Activated CD4-positive, alpha-beta T cell treated with anti-CD3 and anti-CD28 coated beads, Interleukin-2, amount 50 U/mL, for 1 hour (primary cell): Measurements from ENCODE around the gene CCT5.
"Not testable (repeated sequence)": the region's sequence is repeated elsewhere in the genome, so short reads cannot be mapped to it uniquely, and the experiment has no call there.

ENCODE experiments used
- DNase-seq: peaks from one replicate; pipeline ENCODE4 v3.0.0-alpha.2; 2020

CCT5 gene

DNA sequence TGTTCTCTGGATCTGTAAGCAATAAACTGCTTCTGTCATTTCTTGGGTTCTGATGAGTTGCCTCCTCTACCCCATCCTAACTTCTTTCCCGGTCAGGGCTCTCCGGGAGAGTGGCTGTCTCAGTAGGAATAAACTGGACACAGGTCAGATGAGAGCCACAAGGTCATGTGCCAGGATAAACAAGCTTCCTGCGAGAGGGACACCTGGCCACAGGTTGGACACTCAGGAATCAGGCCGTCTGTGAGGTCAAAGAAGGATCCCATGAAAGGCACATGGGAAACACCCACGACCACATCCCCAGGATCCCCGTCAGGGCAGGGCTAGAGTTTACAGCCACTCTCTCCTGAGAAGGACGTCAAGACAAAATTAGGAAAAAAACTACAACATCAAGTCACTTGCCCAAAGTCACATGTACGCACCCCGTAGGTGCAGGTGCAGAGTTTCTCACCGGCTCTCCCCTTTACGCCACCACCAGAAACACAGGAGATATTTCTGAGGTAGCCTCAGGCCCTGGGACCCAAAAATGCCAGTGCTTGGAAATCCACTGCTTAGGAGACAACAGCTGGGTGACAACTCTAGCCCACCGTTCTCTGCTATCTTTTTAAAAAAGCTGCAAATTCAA lies 28.7 kb downstream of the CCT5 start:
- DNase-seq = no peak

DNA sequence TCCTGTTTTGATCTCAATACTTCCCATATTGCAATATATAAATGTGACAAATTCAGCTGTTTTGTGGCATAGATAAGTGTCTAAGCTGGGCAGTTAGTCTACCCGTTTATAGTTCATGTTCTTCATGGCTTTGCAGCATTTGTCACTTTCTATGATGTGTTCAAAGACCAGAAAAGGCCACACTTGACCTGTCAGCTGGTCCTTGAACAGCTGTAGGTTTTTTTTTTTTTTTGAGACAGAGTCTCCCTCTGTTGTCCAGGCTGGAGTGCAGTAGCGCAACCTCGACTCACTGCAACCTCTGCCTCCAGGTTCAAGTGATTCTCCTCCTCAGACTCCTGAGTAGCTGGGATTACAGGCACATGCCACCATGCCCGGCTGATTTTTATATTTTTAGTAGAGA lies 29.2 kb downstream of the CCT5 start:
- DNase-seq = no peak

DNA sequence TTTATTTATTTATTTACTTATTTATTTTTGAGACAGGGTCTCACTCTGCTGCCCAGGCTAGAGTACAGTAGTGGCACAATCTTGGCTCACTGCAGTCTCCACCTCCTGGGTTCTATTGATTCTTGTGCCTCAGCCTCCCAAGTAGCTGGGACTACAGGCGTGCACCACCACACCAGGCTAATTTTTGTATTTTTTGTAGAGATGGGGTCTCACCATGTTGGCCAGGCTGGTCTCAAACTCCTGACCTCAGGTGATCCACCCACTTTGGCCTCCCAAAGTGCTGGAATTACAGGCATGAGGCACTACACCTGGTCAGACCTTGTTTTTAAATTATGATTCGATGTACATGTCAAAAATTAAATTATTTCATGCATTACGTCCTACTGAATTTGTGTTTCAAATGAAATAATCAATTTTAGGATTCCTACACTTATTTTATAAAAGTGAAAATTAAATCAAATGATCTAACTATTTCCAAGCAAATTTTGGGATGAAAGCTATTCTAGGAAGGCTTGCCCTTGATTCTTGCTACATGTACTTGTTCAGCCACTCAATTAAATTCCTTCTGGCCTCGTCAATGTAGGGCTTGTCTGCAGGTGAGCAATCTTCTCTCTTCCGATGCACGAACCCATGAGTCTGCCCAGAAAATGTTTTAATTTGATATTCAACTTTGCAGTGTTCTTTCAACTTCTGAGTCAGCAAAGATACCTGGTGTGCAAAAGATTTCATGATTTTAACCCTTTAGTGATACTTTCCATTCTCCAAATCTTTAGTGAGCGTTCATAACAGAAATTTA lies 30.0 kb downstream of the CCT5 start:
- DNase-seq = no peak

DNA sequence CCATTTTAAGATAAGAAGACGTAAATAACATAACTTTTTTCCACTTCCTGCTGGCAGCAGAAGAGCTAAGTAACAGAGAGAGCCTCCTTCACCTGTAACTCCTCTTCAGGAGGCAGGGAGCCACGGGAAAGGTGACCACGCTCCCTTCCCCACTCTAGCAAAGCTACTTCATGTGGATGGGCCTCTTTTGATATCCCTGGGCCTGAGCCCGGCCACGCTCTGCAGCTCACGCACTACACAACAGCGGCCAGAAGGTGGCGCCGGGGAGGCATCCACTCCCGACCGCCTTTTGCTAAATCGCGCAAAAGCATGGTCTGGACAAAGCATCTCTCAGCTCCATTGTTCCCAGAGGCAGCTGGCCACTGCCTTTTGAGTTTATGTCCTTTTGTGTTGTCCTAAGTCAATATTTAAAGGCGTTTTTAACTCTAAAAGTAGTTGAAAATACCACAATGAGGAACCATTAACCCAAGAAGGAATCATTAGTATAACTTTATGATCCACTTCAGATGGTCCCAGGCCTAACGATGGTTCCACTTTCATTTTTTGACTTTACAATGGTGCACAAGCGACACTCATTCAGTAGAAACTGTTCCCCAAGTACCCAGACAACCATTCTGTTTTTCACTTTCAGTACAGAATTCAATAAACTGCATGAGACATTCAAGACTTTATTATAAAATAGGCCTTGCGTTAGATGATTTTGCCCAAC lies 34.0 kb downstream of the CCT5 start:
- DNase-seq = peak; percentile 78

DNA sequence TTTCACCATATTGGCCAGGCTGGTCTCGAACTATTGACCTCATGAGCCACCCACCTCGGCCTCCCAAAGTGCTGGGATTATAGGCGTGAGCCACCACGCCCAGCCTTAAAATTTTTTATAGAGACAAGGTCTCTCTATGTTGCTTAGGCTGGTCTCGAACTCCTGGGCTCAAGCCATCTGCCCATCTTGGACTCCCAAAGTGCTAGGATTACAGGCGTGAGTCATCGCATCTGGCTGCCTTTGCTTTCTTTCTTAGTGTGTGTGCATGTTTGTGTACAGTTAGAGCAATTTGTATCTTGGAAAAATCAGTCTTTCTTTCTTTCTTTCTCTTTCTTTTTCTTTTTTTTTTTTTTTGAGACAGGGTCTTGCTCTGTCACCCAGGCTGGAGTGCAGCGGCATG lies 35.3 kb downstream of the CCT5 start:
- DNase-seq = not testable (repeated sequence)

DNA sequence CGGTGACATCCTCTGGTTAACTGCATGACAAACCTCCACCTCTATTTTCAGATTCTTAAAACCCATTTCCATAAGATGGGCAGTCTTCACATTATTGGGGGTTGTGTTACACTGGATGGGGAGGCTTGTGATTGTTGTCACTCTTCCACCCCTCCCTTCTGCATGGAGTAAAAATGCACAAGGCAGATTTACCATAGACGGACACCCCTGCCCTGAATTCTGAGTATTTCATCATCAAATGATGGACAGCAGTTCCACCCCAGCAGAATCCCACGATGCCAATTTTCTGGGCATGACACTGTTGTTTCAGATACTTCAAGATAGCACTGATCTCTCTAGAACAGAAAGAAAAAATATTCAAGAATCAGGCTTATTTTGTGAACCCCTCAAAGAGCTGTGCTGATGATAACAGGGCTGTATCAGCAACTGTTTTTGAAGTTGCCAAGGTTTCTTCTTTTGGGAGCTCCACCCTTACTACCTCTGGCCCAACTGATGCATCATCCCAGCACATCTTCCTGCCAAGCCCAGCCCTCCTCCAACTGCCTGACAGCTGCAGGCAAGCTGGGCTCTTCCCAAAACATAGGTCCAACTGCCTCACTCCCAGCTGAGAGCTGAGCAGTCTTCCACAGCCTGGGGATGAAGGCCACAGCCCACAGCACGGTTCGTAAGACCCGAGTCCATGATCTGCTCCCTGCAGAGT lies 36.2 kb downstream of the CCT5 start:
- DNase-seq = no peak

DNA sequence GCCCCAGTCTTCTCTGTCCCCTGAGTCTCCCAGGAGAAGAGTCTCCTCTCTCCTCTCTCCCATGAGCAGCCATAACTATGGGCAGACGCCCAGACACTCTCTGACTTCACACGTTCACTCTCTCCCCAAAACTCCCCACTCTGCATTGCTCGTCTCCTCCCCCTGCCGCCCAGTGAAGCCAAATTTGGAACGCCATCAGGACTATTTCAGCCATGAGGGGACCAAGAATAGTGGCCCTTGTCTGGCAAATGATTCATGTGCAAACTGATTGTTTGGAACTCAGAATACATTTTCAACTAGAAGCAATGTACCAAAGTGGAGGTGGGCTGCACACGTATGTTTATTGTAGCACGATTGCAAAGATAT lies 36.8 kb downstream of the CCT5 start:
- DNase-seq = no peak

DNA sequence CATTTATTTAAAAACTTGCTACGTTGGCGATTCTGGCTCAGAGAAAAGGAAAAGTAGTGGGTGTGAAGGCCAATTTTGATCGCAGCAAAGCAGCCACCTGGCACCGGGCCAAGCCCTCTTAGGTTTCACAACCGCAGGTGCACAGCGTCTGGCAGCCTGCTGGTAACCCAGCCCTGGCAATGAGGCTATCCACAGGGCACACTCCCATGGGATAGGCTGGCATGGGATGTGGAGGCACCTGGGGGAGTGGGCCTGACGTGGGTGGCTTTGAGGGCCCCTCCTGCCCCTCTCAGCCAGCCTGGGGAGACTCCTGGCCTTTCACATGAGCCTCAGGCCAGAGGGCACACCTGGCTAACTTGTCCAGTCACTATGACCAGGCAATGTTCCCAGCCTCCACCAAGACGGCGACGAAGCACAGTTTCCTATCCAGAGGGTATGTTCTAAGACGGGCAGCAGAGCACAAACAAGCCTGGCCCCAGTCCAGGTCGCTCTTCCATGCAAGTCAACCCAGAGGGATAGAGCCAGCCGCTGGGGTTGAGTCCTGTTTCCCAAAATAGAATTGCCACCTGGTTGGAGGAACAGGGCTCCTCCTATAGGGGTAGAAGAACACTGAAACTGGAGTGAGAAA lies 38.6 kb downstream of the CCT5 start:
- peak; percentile 35 for DNase-seq

DNA sequence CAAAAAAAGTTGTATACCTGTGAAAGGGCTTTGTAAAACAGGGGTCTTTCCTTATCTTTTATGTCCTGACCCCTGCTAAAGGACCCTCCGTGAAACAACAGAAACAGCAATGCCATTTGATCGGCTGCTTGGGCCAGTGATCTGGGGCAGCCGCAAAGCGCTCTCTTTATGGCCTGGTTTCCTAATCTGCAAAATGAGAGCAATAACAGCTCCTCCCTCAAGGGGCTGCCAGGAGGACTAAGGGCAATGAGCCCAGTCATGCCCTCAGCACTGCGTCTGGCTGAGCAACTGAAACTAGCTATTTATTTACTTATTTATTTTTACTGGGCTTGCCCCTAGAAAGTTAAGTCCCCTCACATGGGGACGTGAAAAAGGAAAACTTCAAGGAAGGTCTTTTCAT lies 39.3 kb downstream of the CCT5 start:
- DNase-seq = no peak

DNA sequence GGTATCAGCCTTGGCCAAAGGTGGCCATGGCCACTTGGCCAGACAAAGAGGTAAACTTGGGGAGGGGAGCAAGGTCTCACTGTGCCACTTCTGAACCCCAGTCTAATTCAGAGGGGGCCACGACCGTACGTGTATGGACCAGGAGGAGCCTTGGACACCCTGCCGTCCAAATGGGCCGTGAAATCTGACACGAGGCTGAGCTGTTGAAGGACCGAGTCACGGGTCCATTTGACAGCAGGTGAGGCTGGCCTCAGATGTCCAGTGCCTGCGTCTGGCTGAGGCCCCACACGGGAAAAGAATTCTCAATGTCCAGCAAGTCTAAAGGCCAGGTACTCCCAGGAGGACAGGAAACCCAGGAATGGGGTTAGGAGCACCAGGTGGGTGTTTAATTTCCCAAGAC lies 39.9 kb downstream of the CCT5 start:
- no peak for DNase-seq

DNA sequence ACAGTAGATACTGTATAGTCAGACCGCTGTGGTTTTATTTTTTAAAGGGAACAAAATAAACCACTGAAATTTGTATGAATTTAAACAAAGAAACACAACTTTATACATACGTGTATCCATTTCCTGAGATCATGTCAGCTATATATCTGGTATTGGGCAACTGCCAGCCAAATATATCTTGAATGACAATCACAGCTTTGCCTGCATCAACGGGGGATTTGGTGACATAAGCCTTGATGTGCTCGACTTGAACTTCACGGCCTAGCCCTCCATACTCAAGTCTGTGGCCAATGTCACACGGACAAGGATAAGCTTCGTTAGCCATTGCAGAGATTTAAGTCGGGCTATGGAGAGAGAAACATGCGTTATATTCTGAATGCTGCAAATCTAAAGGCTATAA lies 40.4 kb downstream of the CCT5 start:
- DNase-seq = no peak

DNA sequence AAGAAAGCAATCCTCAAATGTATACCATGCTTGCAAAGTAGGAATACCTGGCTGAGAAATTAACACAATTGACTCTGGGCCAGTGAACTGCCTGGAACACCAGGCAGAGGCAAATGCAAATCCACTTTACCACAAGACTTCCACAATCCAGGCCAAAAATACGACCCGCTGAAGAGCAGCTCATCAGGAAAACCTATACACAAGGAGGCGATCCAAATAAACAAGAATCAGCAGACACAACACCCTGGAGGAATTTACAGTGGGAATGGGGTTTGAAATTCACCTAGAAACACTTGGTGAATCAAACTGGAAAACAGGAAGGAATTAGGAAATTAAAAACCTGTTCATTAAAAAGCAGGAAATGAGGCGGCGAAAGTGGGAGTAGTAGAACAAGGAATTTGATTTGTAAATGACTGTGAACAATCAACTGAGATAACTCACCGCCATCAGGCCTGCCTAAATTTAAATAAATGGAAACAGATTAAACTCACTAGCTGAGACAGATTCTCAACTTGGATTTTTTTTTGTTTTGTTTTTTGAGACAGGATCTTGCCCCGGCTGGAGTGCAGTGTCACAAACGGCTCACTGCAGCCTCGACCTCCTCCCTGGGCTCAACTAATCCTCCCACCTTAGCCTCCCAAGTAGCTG lies 41.7 kb downstream of the CCT5 start:
- no peak for DNase-seq

DNA sequence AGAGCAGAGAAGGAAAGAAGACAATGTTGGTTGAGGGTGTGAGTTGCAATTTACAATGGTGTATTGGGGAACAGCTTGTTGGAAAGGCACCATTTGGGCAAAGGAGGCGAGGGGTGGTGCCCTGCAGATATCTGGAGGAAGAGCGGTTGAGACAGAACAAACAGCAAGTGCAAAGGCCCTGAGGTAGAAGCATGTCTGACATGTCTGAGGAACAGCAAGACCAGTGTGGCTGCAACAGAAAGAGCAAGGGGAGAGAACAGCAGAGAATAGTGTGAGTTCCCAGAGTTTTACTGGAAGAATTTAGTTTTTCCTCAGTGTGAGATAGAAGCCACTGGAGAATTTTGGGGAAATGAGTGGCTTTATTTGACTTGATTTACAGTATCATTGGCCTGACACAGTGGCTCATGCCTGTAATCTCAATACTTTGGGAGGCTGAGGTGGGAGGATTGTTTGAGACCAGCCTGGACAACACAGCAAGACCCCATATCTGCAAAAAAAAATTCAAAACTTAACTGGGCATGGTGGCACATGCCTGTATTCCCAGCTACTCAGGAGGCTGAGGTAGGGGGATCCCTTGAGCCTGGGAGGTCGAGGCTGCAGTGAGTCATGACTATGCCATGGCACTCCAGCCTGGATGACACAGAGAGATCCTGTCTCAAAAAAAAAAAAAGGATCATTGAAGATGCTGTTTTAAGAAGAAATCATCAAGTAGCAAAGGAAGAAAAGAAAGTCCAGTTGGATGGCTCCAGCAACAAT lies 44.0 kb downstream of the CCT5 start:
- no peak for DNase-seq

DNA sequence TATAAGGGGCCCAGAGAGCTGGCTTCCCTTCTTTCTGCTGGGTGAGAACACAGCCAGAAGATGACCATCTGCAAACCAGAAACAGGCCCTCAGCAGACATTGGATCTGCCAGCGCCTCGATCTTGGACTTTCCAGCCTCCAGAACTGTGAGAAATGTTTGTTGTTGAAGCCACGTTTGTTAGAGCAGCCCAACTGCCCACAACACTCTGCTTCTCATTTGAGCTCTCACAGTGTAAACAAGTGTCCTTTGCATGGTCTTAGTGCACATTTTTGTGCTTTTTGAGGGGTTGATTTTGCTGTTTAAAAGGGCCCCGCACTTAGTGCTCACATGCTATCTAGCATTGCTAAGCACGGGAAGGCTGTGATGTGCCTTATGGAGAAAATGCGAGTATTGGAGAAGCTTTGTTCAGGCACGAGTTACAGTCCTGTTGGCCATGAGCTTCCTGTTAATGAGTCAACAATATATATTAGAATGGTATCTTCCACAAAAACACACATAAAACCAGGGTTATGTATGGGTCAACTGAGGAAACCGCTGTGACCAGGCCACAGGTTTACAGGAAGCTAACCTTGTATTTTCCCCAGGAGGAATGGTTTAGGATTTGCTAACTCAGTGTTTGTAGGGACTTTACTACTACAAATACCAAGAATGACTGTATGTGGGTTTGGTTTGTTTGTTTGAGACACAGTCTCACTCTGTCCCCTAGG lies 45.7 kb downstream of the CCT5 start:
- DNase-seq = no peak

DNA sequence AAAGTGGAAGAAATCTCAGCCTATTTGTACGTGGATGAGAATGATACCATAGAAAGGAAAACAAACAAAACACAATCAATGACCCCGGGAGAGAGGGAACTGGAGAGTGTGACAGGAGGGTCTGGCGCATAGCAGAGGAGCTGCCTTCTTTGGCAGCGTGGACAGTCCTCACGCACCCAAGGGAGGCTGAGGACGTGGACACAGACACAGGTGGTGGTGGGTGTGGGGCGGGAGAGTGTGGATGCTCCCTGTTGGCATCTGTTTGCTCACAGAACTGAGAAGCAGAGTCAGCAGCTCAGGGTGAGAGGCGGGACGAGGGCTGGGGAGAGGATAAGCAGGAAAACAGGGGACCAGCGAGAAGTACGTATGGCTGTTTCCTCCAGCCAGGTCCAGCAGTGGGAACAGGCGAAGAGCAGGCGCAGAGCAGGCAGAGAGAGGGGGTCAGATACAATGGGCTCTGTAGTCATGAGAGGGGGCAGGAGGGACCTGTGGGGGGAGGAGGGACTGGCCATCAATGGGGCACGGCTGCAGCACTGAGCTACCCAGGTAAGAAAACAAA lies 47.6 kb downstream of the CCT5 start:
- no peak for DNase-seq

DNA sequence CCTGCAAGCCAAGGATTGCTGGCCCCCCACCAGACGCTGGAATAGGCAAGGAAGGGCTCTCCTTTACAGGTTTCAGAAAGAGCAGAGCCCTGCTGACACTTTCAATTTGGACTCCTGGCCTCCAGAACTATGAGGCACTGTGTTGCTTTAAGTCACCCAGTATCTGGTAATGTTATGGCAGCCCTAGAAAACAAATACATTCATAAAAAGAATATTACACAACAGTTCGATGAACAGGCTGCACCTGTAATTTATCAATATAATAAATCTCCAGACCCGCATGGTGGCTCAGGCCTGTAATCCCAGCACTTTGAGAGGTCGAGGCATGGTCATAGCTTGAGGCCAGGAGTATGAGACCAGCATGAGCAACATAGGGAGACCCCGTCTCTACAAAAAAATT lies 50.2 kb downstream of the CCT5 start:
- no peak for DNase-seq

DNA sequence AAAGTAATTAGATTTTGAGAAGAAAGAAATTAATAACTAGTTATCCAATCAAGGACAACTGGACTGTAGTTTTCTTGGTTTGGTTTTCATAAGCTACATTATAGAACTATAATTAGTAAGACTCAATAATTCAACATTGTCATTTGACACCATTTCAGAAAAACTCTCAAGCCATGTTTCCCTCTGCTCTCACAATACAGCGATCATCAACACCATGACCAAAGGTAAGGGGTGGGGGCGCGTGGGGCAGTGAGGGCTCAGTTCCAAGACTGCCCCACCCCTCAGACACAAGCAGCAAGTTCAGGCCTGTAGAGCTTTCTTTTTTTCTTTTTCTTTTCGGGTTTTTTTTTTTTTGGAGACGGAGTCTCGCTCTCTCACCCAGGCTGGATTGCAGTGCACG lies 51.2 kb downstream of the CCT5 start:
- DNase-seq = no peak

DNA sequence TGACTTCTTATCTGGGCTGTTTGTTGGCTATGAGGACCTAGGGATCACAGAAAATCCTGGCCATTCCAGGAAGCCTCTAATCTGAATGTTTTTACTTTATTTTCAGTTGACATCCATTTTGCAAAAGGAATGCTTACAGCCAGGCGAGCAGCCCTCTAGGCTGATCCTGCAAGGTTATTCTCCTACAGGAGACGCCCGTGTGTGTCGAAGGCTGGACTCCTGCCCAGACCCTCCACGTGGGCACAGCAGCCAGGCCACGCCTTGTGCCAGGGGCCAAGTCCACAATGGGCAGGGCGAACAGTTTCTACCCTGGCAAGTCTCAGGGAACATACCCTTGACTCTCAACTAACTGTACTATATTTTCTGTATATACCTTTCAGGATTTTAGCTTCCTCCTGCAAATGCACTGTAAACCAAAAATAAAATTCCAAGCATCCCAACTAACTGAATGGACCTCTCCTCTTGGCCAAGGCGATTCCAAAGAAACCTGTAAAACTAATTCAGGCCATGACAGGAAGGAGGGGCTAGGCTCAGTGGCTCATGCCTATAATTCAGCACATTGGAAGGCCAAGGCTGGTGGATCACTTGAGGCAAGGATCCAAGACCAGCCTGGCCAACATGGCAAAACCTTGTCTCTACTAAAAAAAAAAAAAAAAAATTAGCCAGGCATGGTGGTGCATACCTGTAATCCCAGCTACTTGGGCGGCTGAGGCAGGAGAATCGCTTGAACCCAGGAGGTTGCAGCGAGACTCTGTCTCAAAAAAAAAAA lies 51.9 kb downstream of the CCT5 start:
- no peak for DNase-seq

DNA sequence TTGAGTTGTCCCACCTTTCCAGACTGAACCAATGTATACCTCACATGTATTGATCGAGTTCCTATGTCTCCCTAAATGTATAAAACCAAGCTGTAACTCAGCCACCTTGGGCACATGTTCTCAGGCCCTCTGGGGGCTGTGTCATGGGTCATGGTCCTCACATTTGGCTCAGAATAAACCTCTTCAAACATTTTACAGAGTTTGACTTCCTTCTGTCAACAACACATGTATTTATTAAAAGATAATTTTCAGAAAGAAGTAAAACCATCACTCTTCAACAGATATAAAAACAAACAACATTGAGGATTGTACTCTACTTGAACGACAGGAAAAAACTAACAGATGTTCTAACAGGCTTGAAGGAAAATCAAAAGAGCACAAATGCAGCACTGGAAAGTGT lies 53.1 kb downstream of the CCT5 start:
- DNase-seq = no peak

DNA sequence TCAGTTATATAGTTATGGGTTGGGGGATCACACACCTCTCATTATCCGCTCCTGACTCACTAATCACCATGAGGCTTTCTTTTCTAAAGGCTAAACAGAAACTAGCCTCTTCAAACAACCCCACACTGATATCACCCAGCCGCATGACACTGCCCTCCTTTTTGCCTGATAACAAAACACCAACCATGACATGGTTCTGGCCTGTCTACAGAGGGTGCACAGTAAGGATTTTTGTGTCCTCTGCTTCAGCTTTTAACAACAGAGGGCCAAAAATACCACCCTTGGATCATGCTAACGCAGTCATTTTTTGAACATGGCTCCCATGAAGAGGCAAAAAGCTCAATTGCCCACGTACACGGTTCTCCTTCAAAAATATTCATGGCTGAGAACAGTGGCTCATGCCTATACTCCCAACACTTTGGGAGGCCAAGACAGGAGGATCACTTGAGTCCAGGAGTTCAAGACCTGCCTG lies 53.7 kb downstream of the CCT5 start:
- DNase-seq = no peak
